NCI-H2107 (cell line): ENCODE measurements around the gene KLF7.

ENCODE experiments used
- DNase-seq: peaks from one replicate; lab custom pipeline; 2025; lab: John Stamatoyannopoulos, UW

Gene KLF7

GRCh38 chr2:207091176-207091575, 74.6 kb downstream of the KLF7 start:
- DNase-seq = no peak

- DNase-seq = no peak
Observed at GRCh38 chr2:207090389-207090788, 75.4 kb downstream of the KLF7 start.

GRCh38 chr2:207088839-207089238, 76.9 kb downstream of the KLF7 start:
- DNase-seq = no peak

GRCh38 chr2:207088276-207088675, 77.5 kb downstream of the KLF7 start:
- DNase-seq = no peak

GRCh38 chr2:207087046-207087902, 78.5 kb downstream of the KLF7 start:
- DNase-seq = no peak

GRCh38 chr2:207086136-207086535, 79.6 kb downstream of the KLF7 start:
- DNase-seq = no peak

GRCh38 chr2:207085110-207085509, 80.6 kb downstream of the KLF7 start:
- DNase-seq = no peak

GRCh38 chr2:207083361-207084110, 82.2 kb downstream of the KLF7 start:
- no peak for DNase-seq

- DNase-seq = no peak
Observed at GRCh38 chr2:207082619-207083018, 83.1 kb downstream of the KLF7 start.

- DNase-seq = no peak
Observed at GRCh38 chr2:207078186-207078798, 87.5 kb downstream of the KLF7 start.

- DNase-seq = no peak
Observed at GRCh38 chr2:207077266-207077665, 88.5 kb downstream of the KLF7 start.

GRCh38 chr2:207075456-207075855, 90.3 kb downstream of the KLF7 start:
- no peak for DNase-seq

GRCh38 chr2:207073801-207074678, 91.7 kb downstream of the KLF7 start:
- peak; percentile 28 for DNase-seq

GRCh38 chr2:207073412-207073800, 92.3 kb downstream of the KLF7 start:
- DNase-seq = no peak

GRCh38 chr2:207072571-207072970, 93.2 kb downstream of the KLF7 start:
- no peak for DNase-seq

GRCh38 chr2:207071820-207072219, 93.9 kb downstream of the KLF7 start:
- DNase-seq = no peak

- DNase-seq = no peak
Observed at GRCh38 chr2:207067473-207067872, 98.3 kb downstream of the KLF7 start.

- DNase-seq = no peak
Observed at GRCh38 chr2:207066791-207067460, 98.8 kb downstream of the KLF7 start.

GRCh38 chr2:207066166-207066565, 99.6 kb downstream of the KLF7 start:
- no peak for DNase-seq

GRCh38 chr2:207064128-207064690, 101.5 kb downstream of the KLF7 start:
- DNase-seq = no peak

- no peak for DNase-seq
Observed at GRCh38 chr2:207061181-207061580, 104.6 kb downstream of the KLF7 start.
